ENCODE data around the gene RAB11B. TPM values are rescaled to one million over a fixed set of nuclear protein-coding genes. Genes with fewer than 3 reads are reported as not detected.

RAB11B gene
- total and polyA plus RNA-seq, 2 of the 13 experiments (the other 11 are each of a cell fraction or from before 2014, with no cell fraction given): 6.0 to 28.4 TPM

- peak; percentile 100 for TF ChIP-seq THRA (CRISPR knock-in tag; IDR thresholded peaks at IDR 0.05; ENCODE audit: borderline replicate concordance)
- 0 out of 2 replicates have a peak, but pooled peaks have one; percentile 44 for TF ChIP-seq ZNF724P (CRISPR knock-in tag; IDR thresholded peaks at IDR 0.05; ENCODE audit: borderline replicate concordance)
- TF ChIP-seq ZKSCAN8 (CRISPR knock-in tag; IDR thresholded peaks at IDR 0.05; ENCODE audit: borderline replicate concordance): peak; percentile 81; the same call in 1 of the 2 replicates
- TF ChIP-seq FOXO1 (CRISPR knock-in tag; IDR thresholded peaks at IDR 0.05): peak; percentile 90
- TF ChIP-seq CHD4 (IDR thresholded peaks at IDR 0.05; ENCODE audit: borderline replicate concordance, low read length): peak; percentile 96
- peak; percentile 92 for TF ChIP-seq ISL2 (CRISPR knock-in tag; IDR thresholded peaks at IDR 0.05)
- TF ChIP-seq FOSL1 (CRISPR knock-in tag; IDR thresholded peaks at IDR 0.05; ENCODE audit: borderline replicate concordance): no peak
- no peak for TF ChIP-seq PREB (CRISPR knock-in tag; IDR thresholded peaks at IDR 0.05)
- no peak for TF ChIP-seq IRF1 (CRISPR knock-in tag; IDR thresholded peaks at IDR 0.05; ENCODE audit: low read depth)
- 0 out of 2 replicates have a peak, but pooled peaks have one; percentile 9 for TF ChIP-seq POLR2AphosphoS5 (IDR thresholded peaks at IDR 0.05; ENCODE audit: low read depth, low read length)
- peak; percentile 59; the same call in 1 of the 2 replicates for TF ChIP-seq ZZZ3 (CRISPR knock-in tag; IDR thresholded peaks at IDR 0.05; ENCODE audit: borderline replicate concordance)
- TF ChIP-seq MXD4 (CRISPR knock-in tag; IDR thresholded peaks at IDR 0.05): no peak
- peak; percentile 52; the same call in 1 of the 2 replicates for TF ChIP-seq NFYC (CRISPR knock-in tag; IDR thresholded peaks at IDR 0.05)
- peak; percentile 84 for TF ChIP-seq POGZ (CRISPR knock-in tag; IDR thresholded peaks at IDR 0.05)
- TF ChIP-seq NCOR1 (IDR thresholded peaks at IDR 0.05; ENCODE audit: borderline replicate concordance, low read length): peak; percentile 98
- TF ChIP-seq ZNF614 (CRISPR knock-in tag; IDR thresholded peaks at IDR 0.05; ENCODE audit: borderline replicate concordance): peak; percentile 86
- peak; percentile 92 for TF ChIP-seq ARNTL (CRISPR knock-in tag; IDR thresholded peaks at IDR 0.05)
- no peak for TF ChIP-seq ZXDC (CRISPR knock-in tag; IDR thresholded peaks at IDR 0.05)
- peak; percentile 100 for TF ChIP-seq ZBTB4 (CRISPR knock-in tag; IDR thresholded peaks at IDR 0.05; ENCODE audit: borderline replicate concordance)
Observed at GRCh38 chr19:8373867-8374813, 16.0 kb upstream of the RAB11B start (continued).
